Activated T-helper 1 cell treated with anti-CD3 and anti-CD28 coated beads, Interleukin-12 subunit alpha, Interleukin-12 subunit beta, Interleukin-2, Interleukin-4 antibody, amounts not matched to agents 30 ng/mL and 10 ng/mL and 1 ng/mL, durations not matched to agents 14 hours and 24 hours and 36 hours (primary cell): ENCODE data around the gene TEPSIN. TPM values are rescaled to one million over a fixed set of nuclear protein-coding genes. Genes with fewer than 3 reads are reported as not detected.

Experiments
- DNase-seq: peaks from one replicate; pipeline ENCODE4 v3.0.0; 2021; ENCODE audit warnings: low spot score
- H3K27ac Mint-ChIP-seq: one replicate; pipeline ENCODE4 v1.8.0; 2021; ENCODE audit warnings: mild to moderate bottlenecking, mixed read lengths
- H3K27me3 Mint-ChIP-seq: one replicate; pipeline ENCODE4 v1.8.0; 2022; ENCODE audit warnings: mild to moderate bottlenecking, moderate library complexity, mixed read lengths; ENCODE audit not compliant: insufficient read depth
- H3K36me3 Mint-ChIP-seq: one replicate; pipeline ENCODE4 v1.8.0; 2021; ENCODE audit warnings: low read depth, mixed read lengths
- H3K4me1 Mint-ChIP-seq: one replicate; pipeline ENCODE4 v1.8.0; 2021; ENCODE audit warnings: low read depth, mixed read lengths
- H3K4me3 Mint-ChIP-seq: one replicate; pipeline ENCODE4 v1.8.0; 2021; ENCODE audit warnings: mild to moderate bottlenecking, moderate library complexity, mixed read lengths
- H3K9me3 Mint-ChIP-seq: one replicate; pipeline ENCODE4 v1.8.0; 2021; ENCODE audit warnings: mixed read lengths
- intact Hi-C: fragments of 100-400 bp; cut with micrococcal nuclease; formaldehyde crosslinking; loops from one replicate; pipeline ENCODE4 v1.15.1; 2024
- total RNA-seq: library from RNA; stranded (reverse); gene quantifications from 2 replicates; pipeline ENCODE4 v1.2.3, GENCODE V29; 2022

TEPSIN gene
- total RNA-seq, 1 donor from 2014 or later = 41.0 TPM

- Mint-ChIP-seq H3K9me3 (no peaks in the 10 kb centered on the region), H3K36me3 (no peaks in the 10 kb centered on the region), H3K27me3 (no peaks in the 10 kb centered on the region), H3K27ac (no peak overlapping the region), H3K4me3 (no peak overlapping the region), H3K4me1 (no peaks in the 10 kb centered on the region)
- no peak for DNase-seq
- intact Hi-C loops = no loop called here
Observed at GRCh38 chr17:81193051-81193410, 45.8 kb downstream of the TEPSIN start.

- DNase-seq = no peak
- Mint-ChIP-seq H3K4me1 (no peaks in the 10 kb centered on the region), H3K4me3 (no peak overlapping the region), H3K27ac (no peak overlapping the region), H3K9me3 (no peaks in the 10 kb centered on the region), H3K27me3 (no peaks in the 10 kb centered on the region), H3K36me3 (no peaks in the 10 kb centered on the region)
- intact Hi-C loops = no loop called here
Observed at GRCh38 chr17:81192386-81193050, 46.3 kb downstream of the TEPSIN start.

GRCh38 chr17:81191646-81192045 lies 47.2 kb downstream of the TEPSIN start:
- H3K4me1 Mint-ChIP-seq = no peaks in the 10 kb centered on the region
- H3K4me3 Mint-ChIP-seq = no peak overlapping the region
- no peaks in the 10 kb centered on the region for H3K9me3 Mint-ChIP-seq
- no peak for DNase-seq
- intact Hi-C loops = no loop called here
- no peaks in the 10 kb centered on the region for H3K36me3 Mint-ChIP-seq
- no peak overlapping the region for H3K27ac Mint-ChIP-seq
- H3K27me3 Mint-ChIP-seq = no peaks in the 10 kb centered on the region

GRCh38 chr17:81191116-81191515 lies 47.7 kb downstream of the TEPSIN start:
- intact Hi-C loops = no loop called here
- Mint-ChIP-seq H3K4me1 (no peaks in the 10 kb centered on the region), H3K27ac (no peak overlapping the region), H3K4me3 (no peak overlapping the region), H3K9me3 (no peaks in the 10 kb centered on the region), H3K27me3 (no peaks in the 10 kb centered on the region), H3K36me3 (no peaks in the 10 kb centered on the region)
- DNase-seq = no peak

- H3K27me3 Mint-ChIP-seq = no peaks in the 10 kb centered on the region
- no peaks in the 10 kb centered on the region for H3K36me3 Mint-ChIP-seq
- no peak overlapping the region for H3K27ac Mint-ChIP-seq
Observed at GRCh38 chr17:81190591-81190990, 48.3 kb downstream of the TEPSIN start.

GRCh38 chr17:81189670-81190530 lies 49.0 kb downstream of the TEPSIN start:
- Mint-ChIP-seq H3K27ac (no peak overlapping the region), H3K9me3 (no peaks in the 10 kb centered on the region), H3K27me3 (no peaks in the 10 kb centered on the region), H3K36me3 (no peaks in the 10 kb centered on the region), H3K4me1 (no peaks in the 10 kb centered on the region), H3K4me3 (no peak overlapping the region)
- intact Hi-C loops = no loop called here
- no peak for DNase-seq

More at GRCh38 chr17:81190591-81190990, 48.3 kb downstream of the TEPSIN start:
- Mint-ChIP-seq H3K4me3 (no peak overlapping the region), H3K4me1 (no peaks in the 10 kb centered on the region), H3K9me3 (no peaks in the 10 kb centered on the region)
- intact Hi-C loops = no loop called here
- no peak for DNase-seq

- Mint-ChIP-seq H3K27me3 (no peaks in the 10 kb centered on the region), H3K27ac (no peak overlapping the region), H3K4me1 (no peaks in the 10 kb centered on the region), H3K9me3 (no peaks in the 10 kb centered on the region), H3K36me3 (no peaks in the 10 kb centered on the region), H3K4me3 (no peak overlapping the region)
- intact Hi-C loops = no loop called here
- DNase-seq = no peak
Observed at GRCh38 chr17:81189016-81189415, 49.8 kb downstream of the TEPSIN start.

- Mint-ChIP-seq H3K27ac (no peak overlapping the region), H3K9me3 (no peaks in the 10 kb centered on the region), H3K36me3 (no peaks in the 10 kb centered on the region)
Observed at GRCh38 chr17:81188491-81188840, 50.4 kb downstream of the TEPSIN start.

GRCh38 chr17:81187586-81188490 lies 51.0 kb downstream of the TEPSIN start:
- intact Hi-C loops = no loop called here
- no peak overlapping the region for H3K27ac Mint-ChIP-seq
- H3K4me3 Mint-ChIP-seq = no peak overlapping the region
- DNase-seq = no peak
- no peaks in the 10 kb centered on the region for H3K4me1 Mint-ChIP-seq
- H3K9me3 Mint-ChIP-seq = no peaks in the 10 kb centered on the region
- H3K27me3 Mint-ChIP-seq = no peaks in the 10 kb centered on the region
- no peaks in the 10 kb centered on the region for H3K36me3 Mint-ChIP-seq

More at GRCh38 chr17:81188491-81188840, 50.4 kb downstream of the TEPSIN start:
- Mint-ChIP-seq H3K4me1 (no peaks in the 10 kb centered on the region), H3K4me3 (no peak overlapping the region), H3K27me3 (no peaks in the 10 kb centered on the region)
- intact Hi-C loops = no loop called here
- no peak for DNase-seq

GRCh38 chr17:81187120-81187519 lies 51.7 kb downstream of the TEPSIN start:
- H3K27ac Mint-ChIP-seq = no peak overlapping the region
- intact Hi-C loops = no loop called here
- DNase-seq = no peak
- H3K36me3 Mint-ChIP-seq = no peaks in the 10 kb centered on the region
- H3K4me1 Mint-ChIP-seq = no peaks in the 10 kb centered on the region
- no peaks in the 10 kb centered on the region for H3K9me3 Mint-ChIP-seq
- no peak overlapping the region for H3K4me3 Mint-ChIP-seq
- H3K27me3 Mint-ChIP-seq = no peaks in the 10 kb centered on the region

GRCh38 chr17:81186203-81186602 lies 52.7 kb downstream of the TEPSIN start:
- intact Hi-C loops = no loop called here

GRCh38 chr17:81184555-81184954 lies 54.3 kb downstream of the TEPSIN start:
- intact Hi-C loops = no loop called here
- H3K4me3 Mint-ChIP-seq = no peak overlapping the region
- DNase-seq = no peak
- H3K4me1 Mint-ChIP-seq = no peaks in the 10 kb centered on the region
- no peaks in the 10 kb centered on the region for H3K9me3 Mint-ChIP-seq
- no peaks in the 10 kb centered on the region for H3K36me3 Mint-ChIP-seq
- no peak overlapping the region for H3K27ac Mint-ChIP-seq
- H3K27me3 Mint-ChIP-seq = no peaks in the 10 kb centered on the region

More at GRCh38 chr17:81186203-81186602, 52.7 kb downstream of the TEPSIN start:
- H3K27me3 Mint-ChIP-seq = no peaks in the 10 kb centered on the region
- no peak overlapping the region for H3K4me3 Mint-ChIP-seq
- no peaks in the 10 kb centered on the region for H3K9me3 Mint-ChIP-seq
- H3K4me1 Mint-ChIP-seq = no peaks in the 10 kb centered on the region
- DNase-seq = no peak
- no peak overlapping the region for H3K27ac Mint-ChIP-seq
- H3K36me3 Mint-ChIP-seq = no peaks in the 10 kb centered on the region

GRCh38 chr17:81183807-81184206 lies 55.0 kb downstream of the TEPSIN start:
- Mint-ChIP-seq H3K36me3 (no peaks in the 10 kb centered on the region), H3K27me3 (no peaks in the 10 kb centered on the region), H3K4me1 (no peaks in the 10 kb centered on the region), H3K4me3 (no peak overlapping the region), H3K9me3 (no peaks in the 10 kb centered on the region), H3K27ac (no peak overlapping the region)
- DNase-seq = no peak
- intact Hi-C loops = no loop called here
